ENCODE data around the gene AGPAT3.

AGPAT3 gene

DNA sequence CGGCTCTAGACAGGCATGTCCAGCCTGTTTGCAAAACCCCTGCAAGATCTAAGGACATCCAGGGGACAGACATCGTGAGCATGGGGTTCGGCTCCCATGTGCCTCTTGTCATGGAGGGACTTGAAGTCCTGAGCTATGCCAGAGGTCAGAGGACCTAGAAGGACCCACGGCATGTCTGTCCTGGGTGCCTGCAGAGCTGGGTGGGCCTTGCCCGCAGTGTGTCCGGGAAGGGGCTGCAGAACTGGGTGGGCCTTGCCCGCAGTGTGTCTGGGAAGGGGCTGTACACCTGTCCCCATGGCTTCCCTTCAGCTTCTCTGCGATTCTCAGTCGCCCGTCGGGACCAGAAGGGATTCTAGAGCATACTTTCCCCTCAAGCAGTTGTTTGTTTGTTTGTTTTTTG is 127.1 kb downstream of the AGPAT3 start:
- Histone ChIP-seq H3K27me3 (ENCODE audit: control insufficient read depth in 1 of 2, insufficient read depth in 2 of 2, low read length in 2 of 2) (no peaks in the 10 kb centered on the region), H3K27ac (ENCODE audit: low read depth, low read length) (no peak overlapping the region), H3K9me3 (ENCODE audit: control insufficient read depth in 1 of 2, low read length in 2 of 2) (no peaks in the 10 kb centered on the region), H3K36me3 (ENCODE audit: control insufficient read depth in 1 of 2, insufficient read depth in 2 of 2, low read length in 2 of 2) (no peaks in the 10 kb centered on the region), H3K4me3 (ENCODE audit: low read depth in 1 of 2, low read length in 2 of 2) (no peak overlapping the region), H3K9ac (ENCODE audit: low read depth in 1 of 2, low read length in 2 of 2) (no peak overlapping the region), H3K4me1 (ENCODE audit: control insufficient read depth in 1 of 2, insufficient read depth in 2 of 2, low read length in 2 of 2) (no peaks in the 10 kb centered on the region)

DNA sequence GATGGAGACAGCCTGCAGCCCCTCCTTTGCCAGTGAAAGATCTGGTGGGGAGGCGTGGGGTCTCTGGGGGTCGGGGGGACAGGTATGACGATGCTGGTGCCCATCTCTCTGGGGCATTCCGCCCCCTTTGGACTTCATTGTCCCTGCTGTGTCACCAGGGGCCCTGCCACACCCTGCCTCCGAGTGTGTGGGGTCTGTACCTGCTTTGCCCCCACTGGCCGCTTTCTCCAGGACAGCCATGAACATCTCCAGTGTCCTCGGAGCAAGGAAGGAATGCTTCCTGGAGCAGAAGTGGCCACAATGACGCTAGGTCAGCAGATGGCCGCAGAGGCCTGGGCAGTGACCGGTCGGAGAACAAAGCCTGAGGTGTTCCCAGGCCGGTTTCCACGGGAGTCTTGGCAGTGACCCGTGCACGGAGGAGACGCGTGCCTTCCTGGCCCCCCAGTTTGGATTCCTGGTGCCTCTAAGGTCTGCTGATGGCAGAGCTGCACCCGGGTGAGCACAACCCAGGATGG is 128.5 kb downstream of the AGPAT3 start:
- Histone ChIP-seq H3K9me3 (ENCODE audit: control insufficient read depth in 1 of 2, low read length in 2 of 2) (no peaks in the 10 kb centered on the region), H3K27ac (ENCODE audit: low read depth, low read length) (no peak overlapping the region), H3K4me3 (ENCODE audit: low read depth in 1 of 2, low read length in 2 of 2) (no peak overlapping the region), H3K27me3 (ENCODE audit: control insufficient read depth in 1 of 2, insufficient read depth in 2 of 2, low read length in 2 of 2) (no peaks in the 10 kb centered on the region), H3K36me3 (ENCODE audit: control insufficient read depth in 1 of 2, insufficient read depth in 2 of 2, low read length in 2 of 2) (no peaks in the 10 kb centered on the region), H3K9ac (ENCODE audit: low read depth in 1 of 2, low read length in 2 of 2) (no peak overlapping the region), H3K4me1 (ENCODE audit: control insufficient read depth in 1 of 2, insufficient read depth in 2 of 2, low read length in 2 of 2) (no peaks in the 10 kb centered on the region)

DNA sequence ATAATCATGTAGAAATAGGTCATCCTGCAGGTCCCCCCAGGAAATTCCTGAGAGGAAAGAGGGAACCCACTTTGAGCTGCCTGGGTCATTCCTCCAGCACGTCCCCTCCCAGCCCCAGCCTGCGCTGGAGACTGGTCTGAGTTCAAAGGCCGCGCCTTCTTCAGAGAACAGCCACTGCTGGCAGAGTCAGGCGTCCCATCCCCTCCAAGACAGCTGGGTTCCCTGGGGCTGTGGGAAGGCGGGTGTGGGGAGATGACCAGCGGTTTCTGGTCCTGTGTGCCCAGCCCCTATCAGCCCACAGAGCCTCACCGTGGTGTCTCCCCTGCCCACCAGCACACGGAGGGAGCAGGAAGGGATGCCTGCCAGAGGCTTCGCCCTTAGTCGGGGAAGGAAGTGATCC is 129.1 kb downstream of the AGPAT3 start:
- H3K27me3 ChIP-seq (ENCODE audit: control insufficient read depth in 1 of 2, insufficient read depth in 2 of 2, low read length in 2 of 2), result no peaks in the 10 kb centered on the region
- no peaks in the 10 kb centered on the region for H3K4me1 ChIP-seq (ENCODE audit: control insufficient read depth in 1 of 2, insufficient read depth in 2 of 2, low read length in 2 of 2)
- H3K9me3 ChIP-seq (ENCODE audit: control insufficient read depth in 1 of 2, low read length in 2 of 2), result no peaks in the 10 kb centered on the region
- H3K9ac ChIP-seq (ENCODE audit: low read depth in 1 of 2, low read length in 2 of 2), result no peak overlapping the region
- H3K36me3 ChIP-seq (ENCODE audit: control insufficient read depth in 1 of 2, insufficient read depth in 2 of 2, low read length in 2 of 2), result no peaks in the 10 kb centered on the region
- no peak overlapping the region for H3K4me3 ChIP-seq (ENCODE audit: low read depth in 1 of 2, low read length in 2 of 2)
- H3K27ac ChIP-seq (ENCODE audit: low read depth, low read length), result no peak overlapping the region

GRCh38 chr21:43994646-43995045 is 129.6 kb downstream of the AGPAT3 start:
- Histone ChIP-seq H3K27ac (ENCODE audit: low read depth, low read length) (no peak overlapping the region), H3K4me3 (ENCODE audit: low read depth in 1 of 2, low read length in 2 of 2) (no peak overlapping the region), H3K9ac (ENCODE audit: low read depth in 1 of 2, low read length in 2 of 2) (no peak overlapping the region), H3K36me3 (ENCODE audit: control insufficient read depth in 1 of 2, insufficient read depth in 2 of 2, low read length in 2 of 2) (no peaks in the 10 kb centered on the region), H3K9me3 (ENCODE audit: control insufficient read depth in 1 of 2, low read length in 2 of 2) (no peaks in the 10 kb centered on the region), H3K4me1 (ENCODE audit: control insufficient read depth in 1 of 2, insufficient read depth in 2 of 2, low read length in 2 of 2) (no peaks in the 10 kb centered on the region), H3K27me3 (ENCODE audit: control insufficient read depth in 1 of 2, insufficient read depth in 2 of 2, low read length in 2 of 2) (no peaks in the 10 kb centered on the region)

DNA sequence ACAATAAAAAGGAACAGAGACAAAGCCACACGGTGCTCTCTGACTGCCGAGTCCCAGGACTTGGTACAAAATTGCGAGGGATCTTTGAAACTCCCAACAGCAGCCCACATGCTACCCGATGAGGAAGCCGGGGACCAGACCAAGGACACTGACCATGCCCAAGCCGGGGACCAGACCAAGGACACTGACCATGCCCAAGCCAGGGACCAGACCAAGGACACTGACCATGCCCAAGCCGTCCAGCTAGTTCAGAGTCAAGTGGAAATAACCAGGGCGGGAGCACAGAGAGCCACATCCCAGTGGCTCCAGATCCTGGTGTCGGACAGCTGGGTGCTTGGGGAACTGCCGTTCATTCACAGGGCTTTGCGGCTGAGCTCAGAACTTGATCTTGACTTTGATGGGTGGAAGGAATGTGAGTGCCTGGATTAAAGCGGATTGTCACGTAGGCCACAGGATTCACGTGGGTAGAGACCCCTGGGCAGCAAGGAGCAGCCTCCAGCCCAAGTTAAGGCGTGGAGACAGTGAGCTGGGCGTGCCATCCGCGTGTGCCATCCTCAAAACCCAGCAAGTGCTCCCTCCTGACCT is 130.6 kb downstream of the AGPAT3 start:
- Histone ChIP-seq H3K36me3 (ENCODE audit: control insufficient read depth in 1 of 2, insufficient read depth in 2 of 2, low read length in 2 of 2) (no peaks in the 10 kb centered on the region), H3K4me1 (ENCODE audit: control insufficient read depth in 1 of 2, insufficient read depth in 2 of 2, low read length in 2 of 2) (no peaks in the 10 kb centered on the region), H3K9me3 (ENCODE audit: control insufficient read depth in 1 of 2, low read length in 2 of 2) (no peaks in the 10 kb centered on the region), H3K27me3 (ENCODE audit: control insufficient read depth in 1 of 2, insufficient read depth in 2 of 2, low read length in 2 of 2) (no peaks in the 10 kb centered on the region), H3K27ac (ENCODE audit: low read depth, low read length) (no peak overlapping the region), H3K4me3 (ENCODE audit: low read depth in 1 of 2, low read length in 2 of 2) (no peak overlapping the region), H3K9ac (ENCODE audit: low read depth in 1 of 2, low read length in 2 of 2) (no peak overlapping the region)

DNA sequence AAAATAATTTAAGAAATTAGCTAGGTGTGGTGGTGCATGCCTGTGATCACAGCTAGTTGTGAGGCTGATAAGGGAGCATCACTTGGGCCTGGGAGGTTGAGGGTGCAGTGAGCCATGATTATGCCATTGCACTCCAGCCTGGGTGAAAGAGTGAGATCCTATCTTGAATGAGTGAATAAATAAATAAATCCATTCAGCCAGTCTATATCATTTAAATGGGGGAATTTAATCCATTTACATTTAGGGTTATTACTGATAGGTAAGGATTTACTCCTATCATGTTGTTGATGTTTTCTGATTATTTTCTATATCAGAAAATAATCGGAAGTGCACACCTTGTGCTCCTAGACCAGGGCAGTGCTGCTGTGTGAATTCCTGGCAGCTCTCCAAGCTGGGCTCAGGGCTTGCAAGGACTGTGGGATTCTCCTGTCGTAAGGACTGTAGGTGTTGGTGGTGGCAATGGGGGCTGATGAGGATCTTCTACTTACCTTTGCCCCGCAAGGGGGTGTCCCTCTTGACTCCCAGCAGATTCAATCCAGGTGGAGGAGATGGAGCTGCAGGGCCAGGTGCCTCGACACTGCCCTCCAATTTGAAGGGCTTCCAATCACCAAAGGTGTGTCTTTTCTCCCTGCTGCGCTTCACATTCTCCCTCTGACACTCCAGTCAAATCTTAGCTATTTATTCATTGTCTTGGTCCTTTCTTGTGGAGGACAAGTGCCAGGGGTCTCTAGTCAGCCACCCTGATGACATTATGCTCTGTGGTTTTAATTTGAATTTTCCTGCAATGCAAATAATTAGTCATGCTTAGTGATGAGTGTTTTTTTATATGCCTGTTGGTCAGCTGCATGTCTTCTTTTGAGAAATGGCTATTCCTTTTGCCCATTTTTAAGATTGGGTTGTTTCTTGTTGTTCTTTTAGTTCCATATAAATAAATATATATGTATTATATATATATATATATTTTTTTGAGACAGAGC is 133.0 kb downstream of the AGPAT3 start:
- no peaks in the 10 kb centered on the region for H3K27me3 ChIP-seq (ENCODE audit: control insufficient read depth in 1 of 2, insufficient read depth in 2 of 2, low read length in 2 of 2)
- H3K36me3 ChIP-seq (ENCODE audit: control insufficient read depth in 1 of 2, insufficient read depth in 2 of 2, low read length in 2 of 2), result no peaks in the 10 kb centered on the region
- H3K4me1 ChIP-seq (ENCODE audit: control insufficient read depth in 1 of 2, insufficient read depth in 2 of 2, low read length in 2 of 2), result no peaks in the 10 kb centered on the region
- no peak overlapping the region for H3K4me3 ChIP-seq (ENCODE audit: low read depth in 1 of 2, low read length in 2 of 2)
- H3K9me3 ChIP-seq (ENCODE audit: control insufficient read depth in 1 of 2, low read length in 2 of 2), result no peaks in the 10 kb centered on the region
- no peak overlapping the region for H3K27ac ChIP-seq (ENCODE audit: low read depth, low read length)
- no peak overlapping the region for H3K9ac ChIP-seq (ENCODE audit: low read depth in 1 of 2, low read length in 2 of 2)

DNA sequence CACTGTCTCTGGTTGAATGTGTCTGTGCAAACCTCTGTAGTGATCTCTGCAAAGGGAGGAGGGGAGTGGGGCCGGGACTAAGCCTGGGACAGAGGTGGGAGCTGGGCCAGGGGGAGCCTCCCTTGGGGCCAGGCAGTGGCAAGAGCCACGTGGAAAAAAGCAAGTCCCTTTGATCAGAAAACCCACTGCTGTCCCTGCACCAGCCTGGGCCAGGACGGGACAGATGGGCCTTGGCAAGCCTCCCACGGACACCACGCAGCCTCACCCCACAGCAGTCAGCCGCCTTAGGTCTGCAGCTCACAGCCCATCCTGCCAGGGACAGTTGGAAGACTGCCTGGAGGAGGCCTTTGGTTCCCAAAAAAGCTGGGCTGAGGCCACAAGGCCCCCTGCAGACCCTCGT is 135.3 kb downstream of the AGPAT3 start:
- no peak overlapping the region for H3K9ac ChIP-seq (ENCODE audit: low read depth in 1 of 2, low read length in 2 of 2)
- H3K27ac ChIP-seq (ENCODE audit: low read depth, low read length), result no peak overlapping the region
- H3K9me3 ChIP-seq (ENCODE audit: control insufficient read depth in 1 of 2, low read length in 2 of 2), result no peaks in the 10 kb centered on the region
- no peaks in the 10 kb centered on the region for H3K36me3 ChIP-seq (ENCODE audit: control insufficient read depth in 1 of 2, insufficient read depth in 2 of 2, low read length in 2 of 2)
- no peaks in the 10 kb centered on the region for H3K27me3 ChIP-seq (ENCODE audit: control insufficient read depth in 1 of 2, insufficient read depth in 2 of 2, low read length in 2 of 2)
- no peak overlapping the region for H3K4me3 ChIP-seq (ENCODE audit: low read depth in 1 of 2, low read length in 2 of 2)
- H3K4me1 ChIP-seq (ENCODE audit: control insufficient read depth in 1 of 2, insufficient read depth in 2 of 2, low read length in 2 of 2), result no peaks in the 10 kb centered on the region

DNA sequence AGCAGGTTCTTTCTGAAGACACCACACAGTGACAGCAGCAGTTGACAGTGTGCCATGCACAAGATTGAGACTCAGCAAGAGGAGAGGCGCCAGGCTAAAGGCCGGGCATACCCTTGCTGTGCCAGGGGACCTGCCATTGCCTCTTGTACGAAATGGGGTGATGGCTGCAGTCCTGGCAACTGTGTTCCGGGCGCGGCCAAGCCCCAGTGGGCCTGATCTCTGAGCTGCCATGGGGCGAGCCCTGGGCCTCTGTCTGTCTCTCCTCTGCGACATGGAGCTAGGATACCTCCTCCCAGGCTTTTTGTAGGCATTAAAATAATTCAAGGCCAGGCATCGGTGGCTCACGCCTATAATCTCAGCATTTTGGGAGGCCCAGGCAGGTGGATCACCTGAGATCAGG is 137.5 kb downstream of the AGPAT3 start:
- H3K27ac ChIP-seq (ENCODE audit: low read depth, low read length), result no peak overlapping the region
- no peaks in the 10 kb centered on the region for H3K4me1 ChIP-seq (ENCODE audit: control insufficient read depth in 1 of 2, insufficient read depth in 2 of 2, low read length in 2 of 2)
- H3K9me3 ChIP-seq (ENCODE audit: control insufficient read depth in 1 of 2, low read length in 2 of 2), result no peaks in the 10 kb centered on the region
- H3K4me3 ChIP-seq (ENCODE audit: low read depth in 1 of 2, low read length in 2 of 2), result no peak overlapping the region
- H3K36me3 ChIP-seq (ENCODE audit: control insufficient read depth in 1 of 2, insufficient read depth in 2 of 2, low read length in 2 of 2), result no peaks in the 10 kb centered on the region
- H3K9ac ChIP-seq (ENCODE audit: low read depth in 1 of 2, low read length in 2 of 2), result no peak overlapping the region
- no peaks in the 10 kb centered on the region for H3K27me3 ChIP-seq (ENCODE audit: control insufficient read depth in 1 of 2, insufficient read depth in 2 of 2, low read length in 2 of 2)

DNA sequence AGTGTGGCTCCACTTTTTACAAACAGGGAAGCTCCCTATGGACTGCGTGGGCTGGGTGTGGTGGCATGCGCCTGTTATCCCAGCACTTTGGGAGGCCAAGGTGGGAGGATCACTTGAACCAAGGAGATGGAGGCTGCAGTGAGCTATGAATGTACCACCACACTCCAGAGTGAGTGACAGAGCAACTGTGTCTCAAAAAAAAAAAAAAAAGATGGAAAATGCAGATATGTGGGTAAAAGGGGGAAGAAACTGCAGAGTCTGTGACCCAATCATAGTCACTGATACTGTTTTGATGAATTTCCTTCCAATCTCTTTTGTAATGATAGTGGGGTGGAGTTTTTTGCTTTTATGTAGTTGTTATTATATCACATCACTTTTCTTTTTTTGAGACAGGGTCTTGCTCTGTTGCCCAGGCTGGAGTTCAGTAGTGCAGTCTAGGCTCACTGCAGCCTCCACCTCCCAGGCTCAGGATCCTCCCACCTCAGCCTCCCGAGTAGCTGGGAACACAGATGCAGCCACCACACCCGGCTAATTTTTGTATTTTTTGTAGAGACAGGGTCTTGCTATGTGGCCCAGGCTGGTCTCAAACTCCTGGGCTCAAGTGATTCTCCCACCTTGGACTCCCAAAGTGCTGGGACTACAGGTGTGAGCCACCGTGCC is 138.4 kb downstream of the AGPAT3 start:
- H3K4me3 ChIP-seq (ENCODE audit: low read depth in 1 of 2, low read length in 2 of 2), result no peak overlapping the region
- no peaks in the 10 kb centered on the region for H3K27me3 ChIP-seq (ENCODE audit: control insufficient read depth in 1 of 2, insufficient read depth in 2 of 2, low read length in 2 of 2)
- H3K9me3 ChIP-seq (ENCODE audit: control insufficient read depth in 1 of 2, low read length in 2 of 2), result no peaks in the 10 kb centered on the region
- no peak overlapping the region for H3K9ac ChIP-seq (ENCODE audit: low read depth in 1 of 2, low read length in 2 of 2)
- no peaks in the 10 kb centered on the region for H3K36me3 ChIP-seq (ENCODE audit: control insufficient read depth in 1 of 2, insufficient read depth in 2 of 2, low read length in 2 of 2)
- no peak overlapping the region for H3K27ac ChIP-seq (ENCODE audit: low read depth, low read length)
- H3K4me1 ChIP-seq (ENCODE audit: control insufficient read depth in 1 of 2, insufficient read depth in 2 of 2, low read length in 2 of 2), result no peaks in the 10 kb centered on the region

GRCh38 chr21:44005071-44005470 is 140.0 kb downstream of the AGPAT3 start:
- H3K4me3 ChIP-seq (ENCODE audit: low read depth in 1 of 2, low read length in 2 of 2), result no peak overlapping the region
- H3K27me3 ChIP-seq (ENCODE audit: control insufficient read depth in 1 of 2, insufficient read depth in 2 of 2, low read length in 2 of 2), result no peaks in the 10 kb centered on the region
- no peak overlapping the region for H3K27ac ChIP-seq (ENCODE audit: low read depth, low read length)
- no peaks in the 10 kb centered on the region for H3K9me3 ChIP-seq (ENCODE audit: control insufficient read depth in 1 of 2, low read length in 2 of 2)
- H3K36me3 ChIP-seq (ENCODE audit: control insufficient read depth in 1 of 2, insufficient read depth in 2 of 2, low read length in 2 of 2), result no peaks in the 10 kb centered on the region
- no peak overlapping the region for H3K9ac ChIP-seq (ENCODE audit: low read depth in 1 of 2, low read length in 2 of 2)
- H3K4me1 ChIP-seq (ENCODE audit: control insufficient read depth in 1 of 2, insufficient read depth in 2 of 2, low read length in 2 of 2), result no peaks in the 10 kb centered on the region
